ENCODE data around the gene KLHL42. TPM values are rescaled to one million over a fixed set of nuclear protein-coding genes. Genes with fewer than 3 reads are reported as not detected.

KLHL42 gene
- total RNA-seq, 1 experiment from 2014 or later, result 21.5 TPM

DNA sequence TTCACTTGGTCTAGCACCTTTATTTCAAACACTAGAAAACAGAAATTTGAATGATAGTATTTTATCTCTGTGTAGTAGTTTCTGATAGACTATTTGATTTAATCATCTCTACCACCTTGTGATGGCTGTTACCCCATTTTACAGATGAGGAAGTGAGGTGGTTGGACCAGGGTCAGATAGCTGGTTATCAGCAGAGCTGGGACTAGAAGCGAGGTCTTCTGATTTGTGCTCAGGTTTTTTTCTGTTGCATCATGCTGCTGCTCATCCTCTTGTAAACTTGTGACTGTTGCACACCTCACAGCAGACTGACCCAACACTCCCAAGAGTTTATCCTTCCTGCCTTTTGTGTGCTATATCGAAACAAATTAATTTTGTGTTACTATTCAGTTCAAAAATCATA is 10.1 kb downstream of the KLHL42 start (continued):
- TF ChIP-seq, protein P1, sequence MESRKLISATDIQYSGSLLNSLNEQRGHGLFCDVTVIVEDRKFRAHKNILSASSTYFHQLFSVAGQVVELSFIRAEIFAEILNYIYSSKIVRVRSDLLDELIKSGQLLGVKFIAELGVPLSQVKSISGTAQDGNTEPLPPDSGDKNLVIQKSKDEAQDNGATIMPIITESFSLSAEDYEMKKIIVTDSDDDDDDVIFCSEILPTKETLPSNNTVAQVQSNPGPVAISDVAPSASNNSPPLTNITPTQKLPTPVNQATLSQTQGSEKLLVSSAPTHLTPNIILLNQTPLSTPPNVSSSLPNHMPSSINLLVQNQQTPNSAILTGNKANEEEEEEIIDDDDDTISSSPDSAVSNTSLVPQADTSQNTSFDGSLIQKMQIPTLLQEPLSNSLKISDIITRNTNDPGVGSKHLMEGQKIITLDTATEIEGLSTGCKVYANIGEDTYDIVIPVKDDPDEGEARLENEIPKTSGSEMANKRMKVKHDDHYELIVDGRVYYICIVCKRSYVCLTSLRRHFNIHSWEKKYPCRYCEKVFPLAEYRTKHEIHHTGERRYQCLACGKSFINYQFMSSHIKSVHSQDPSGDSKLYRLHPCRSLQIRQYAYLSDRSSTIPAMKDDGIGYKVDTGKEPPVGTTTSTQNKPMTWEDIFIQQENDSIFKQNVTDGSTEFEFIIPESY (IDR thresholded peaks at IDR 0.05; ENCODE audit: extremely low read depth, insufficient replicate concordance, low read length), result no peak
- TF ChIP-seq CEBPB (IDR thresholded peaks at IDR 0.05; ENCODE audit: low read depth), result no peak
- no peak for TF ChIP-seq TCF7L2 (IDR thresholded peaks at IDR 0.05; ENCODE audit: borderline replicate concordance, extremely low read depth, insufficient read depth, insufficient read length)
- TF ChIP-seq, protein P2, sequence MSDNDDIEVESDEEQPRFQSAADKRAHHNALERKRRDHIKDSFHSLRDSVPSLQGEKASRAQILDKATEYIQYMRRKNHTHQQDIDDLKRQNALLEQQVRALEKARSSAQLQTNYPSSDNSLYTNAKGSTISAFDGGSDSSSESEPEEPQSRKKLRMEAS (IDR thresholded peaks at IDR 0.05), result no peak

DNA sequence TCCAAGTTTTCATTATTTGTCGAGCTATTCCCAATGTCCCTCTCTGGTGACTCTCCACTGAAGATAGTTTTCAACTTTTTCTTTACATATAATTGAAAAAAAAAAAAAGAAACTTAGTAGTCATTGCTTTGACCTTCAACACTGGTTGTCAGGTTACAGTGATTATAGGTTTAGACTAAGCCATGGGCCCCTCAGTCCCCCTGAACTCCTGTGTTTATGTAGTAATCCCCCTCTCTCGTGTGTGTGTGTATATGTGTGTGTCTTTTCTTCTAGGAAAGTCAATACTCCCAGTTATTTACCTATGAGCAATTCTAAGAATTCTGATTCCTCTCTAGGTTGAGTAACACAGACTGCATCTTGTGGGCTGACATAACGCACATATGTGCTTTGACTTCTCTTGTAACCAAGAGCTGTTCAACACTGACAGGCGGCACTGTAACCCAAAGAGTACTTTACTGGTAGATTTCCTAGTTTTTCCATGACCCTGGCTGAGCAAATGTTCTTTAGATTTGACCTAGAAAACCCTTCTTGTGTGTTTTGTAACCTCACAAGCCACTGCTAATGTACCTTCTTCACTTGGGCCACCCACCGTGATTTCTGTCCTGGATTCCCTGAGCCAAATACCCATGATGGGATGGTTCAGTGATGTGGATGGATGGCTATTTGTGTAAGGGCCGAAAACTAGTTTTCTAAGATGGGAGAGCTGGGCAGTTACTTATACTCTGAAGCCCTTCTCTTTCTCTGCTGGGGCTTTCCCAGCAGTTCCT is 15.0 kb downstream of the KLHL42 start:
- Histone ChIP-seq H3K27ac (ENCODE audit: low read depth, low read length) (no peak overlapping the region), H3K4me1 (ENCODE audit: control insufficient read depth in 1 of 2, insufficient read depth in 2 of 2, low read length in 2 of 2) (no peaks in the 10 kb centered on the region), H4K20me1 (ENCODE audit: insufficient read depth) (no peaks in the 10 kb centered on the region), H3K79me2 (ENCODE audit: insufficient read depth, low read length) (peaks cover 14% of the 10 kb centered on the region), H2AFZ (ENCODE audit: low read depth, low read length, poor library complexity, severe bottlenecking) (no peak overlapping the region), H3K9me3 (ENCODE audit: control insufficient read depth in 1 of 2, insufficient read depth in 1 of 2, low read depth in 1 of 2, low read length in 2 of 2) (no peaks in the 10 kb centered on the region), H3K9me2 (ENCODE audit: insufficient read depth) (no peaks in the 10 kb centered on the region), H3K9ac (ENCODE audit: low read length) (no peak overlapping the region), H3K27me3 (ENCODE audit: insufficient read depth, low read length) (no peaks in the 10 kb centered on the region), H3K4me3 (replicated peaks in 1 of 2; ENCODE audit: low read depth in 1 of 2, low read length in 2 of 2) (no peak overlapping the region), H3K36me3 (ENCODE audit: control insufficient read depth in 1 of 2, insufficient read depth in 2 of 2, low read length in 2 of 2) (peaks cover 23 to 38% of the 10 kb centered on the region in 2 experiments; a peak in 3 of 4 replicates), H3K4me2 (ENCODE audit: low read length) (no peak overlapping the region)
- TF ChIP-seq JUND (IDR thresholded peaks at IDR 0.05) (no peak), FOSL1 (IDR thresholded peaks at IDR 0.05; ENCODE audit: low read depth) (no peak), YY1 (IDR thresholded peaks at IDR 0.05; ENCODE audit: extremely low read depth, insufficient replicate concordance, low read depth, low read length) (no peak), EZH2phosphoT487 (IDR thresholded peaks at IDR 0.05; ENCODE audit: borderline replicate concordance) (no peak)
- no peak for DNase-seq (ENCODE audit: low read depth, low spot score)
- ChIA-PET POLR2A (no interaction called here), RAD21 (ENCODE audit: low non-redundant PET in 1 of 2, low total read pairs in 2 of 2, uncharacterized antibody in 2 of 2, unreplicated experiment in 2 of 2) (no interaction called here), CTCF (no interaction called here)
- no TSS peak for BruUV-seq (replicated peaks)
- ATAC-seq, result no peak
- intact Hi-C loops (cut with micrococcal nuclease), result no loop called here

Data from HCT116 (cell line).